DOHH2 (cell line): ENCODE results near the gene ARID1B.

Experiments used
- H3F3A ChIP-seq: fragments of 200-600 bp; sonication (generic), shearing (Covaris generic); 2 replicates; pipeline ENCODE4 v1.6.0; 2016; ENCODE audit warnings: antibody characterized with exemption, mild to moderate bottlenecking; ENCODE audit not compliant: control insufficient read depth, insufficient read depth
- H3K27ac ChIP-seq: fragments of 200-600 bp; sonication (generic); 2 replicates; pipeline ENCODE4 v1.5.1; 2014; ENCODE audit warnings: low read depth, mild to moderate bottlenecking, low read length, moderate library complexity
- H3K27me3 ChIP-seq: fragments of 200-600 bp; sonication (generic); 2 replicates; pipeline ENCODE4 v1.6.1; 2014; ENCODE audit warnings: mild to moderate bottlenecking, low read length, mixed read lengths; ENCODE audit not compliant: control insufficient read depth
- H3K36me3 ChIP-seq: fragments of 200-600 bp; sonication (generic); 2 replicates; pipeline ENCODE4 v1.6.1; 2014; ENCODE audit warnings: mild to moderate bottlenecking, low read length, moderate library complexity, mixed read lengths; ENCODE audit not compliant: control insufficient read depth
- H3K4me1 ChIP-seq: fragments of 200-600 bp; sonication (generic); 2 replicates; pipeline ENCODE4 v1.6.1; 2014; ENCODE audit warnings: mild to moderate bottlenecking, low read length, mixed read lengths; ENCODE audit not compliant: control insufficient read depth
- H3K4me2 ChIP-seq: fragments of 200-600 bp; sonication (generic); 2 replicates; pipeline ENCODE4 v1.6.0; 2014; ENCODE audit warnings: mild to moderate bottlenecking, low read length, moderate library complexity
- H3K4me3 ChIP-seq: fragments of 200-600 bp; sonication (generic); 2 replicates; pipeline ENCODE4 v1.5.1; 2014; ENCODE audit warnings: mild to moderate bottlenecking, low read length, mixed read lengths
- H3K79me2 ChIP-seq: fragments of 200-600 bp; sonication (generic); 2 replicates; pipeline ENCODE4 v1.6.1; 2014; ENCODE audit warnings: mild to moderate bottlenecking, low read length, mixed read lengths; ENCODE audit not compliant: control insufficient read depth
- H3K9me2 ChIP-seq: fragments of 200-600 bp; sonication (generic); replicated peaks from 2 replicates; pipeline ENCODE4 v1.6.1; 2014; ENCODE audit warnings: mild to moderate bottlenecking, low read length, mixed read lengths; ENCODE audit not compliant: control insufficient read depth
- H3K9me3 ChIP-seq: fragments of 200-600 bp; sonication (generic); 2 replicates; pipeline ENCODE4 v1.6.1; 2014; ENCODE audit warnings: antibody characterized with exemption, low read length, mixed read lengths; ENCODE audit not compliant: control insufficient read depth, insufficient read depth
- H4K20me1 ChIP-seq: fragments of 200-600 bp; sonication (generic); 2 replicates; pipeline ENCODE4 v1.6.0; 2014; ENCODE audit warnings: low read depth, mild to moderate bottlenecking, antibody characterized with exemption, low read length, moderate library complexity; ENCODE audit not compliant: control insufficient read depth, insufficient read depth
- CTCF ChIP-seq: fragments of 200-600 bp; sonication (generic); IDR thresholded peaks from one replicate; pipeline ENCODE4 v1.5.1; 2014; ENCODE audit warnings: antibody characterized with exemption, mild to moderate bottlenecking, low read depth, low read length; ENCODE audit not compliant: poor library complexity, severe bottlenecking
- EZH2phosphoT487 ChIP-seq: fragments of 200-600 bp; sonication (generic); IDR thresholded peaks from 2 replicates; pipeline ENCODE4 v1.6.1; 2017; ENCODE audit warnings: borderline replicate concordance, mild to moderate bottlenecking, antibody characterized with exemption, low read length, moderate library complexity, mixed read lengths

The ARID1B gene

GRCh38 chr6:156972145-156972544, 195.0 kb downstream of the ARID1B start:
- Histone ChIP-seq H4K20me1 (peaks cover 19% of the 10 kb centered on the region; the same call in 1 of the 2 replicates), H3F3A (no peaks in the 10 kb centered on the region; the same call in 1 of the 2 replicates), H3K9me2 (no peaks in the 10 kb centered on the region), H3K9me3 (no peaks in the 10 kb centered on the region), H3K79me2 (peaks cover 95% of the 10 kb centered on the region), H3K4me1 (peaks cover 53% of the 10 kb centered on the region), H3K4me3 (no peak overlapping the region), H3K4me2 (no peak overlapping the region), H3K27me3 (no peaks in the 10 kb centered on the region), H3K36me3 (no peaks in the 10 kb centered on the region), H3K27ac (no peak overlapping the region)
- TF ChIP-seq CTCF = no peak
- no peak for TF ChIP-seq EZH2phosphoT487

- peak overlapping the region; percentile 28 for H3K4me2 ChIP-seq
- no peak overlapping the region for H3K27ac ChIP-seq
Observed at GRCh38 chr6:156974830-156975261, 197.7 kb downstream of the ARID1B start.

GRCh38 chr6:156975414-156975813, 198.2 kb downstream of the ARID1B start:
- peak overlapping the region; percentile 28 for H3K4me2 ChIP-seq
- peaks cover 27% of the 10 kb centered on the region for H4K20me1 ChIP-seq
- no peaks in the 10 kb centered on the region for H3K27me3 ChIP-seq
- peaks cover 100% of the 10 kb centered on the region for H3K79me2 ChIP-seq
- TF ChIP-seq EZH2phosphoT487 = no peak
- TF ChIP-seq CTCF = no peak
- 0 out of 2 replicates have a peak, but pooled peaks cover 2% of the 10 kb centered on the region for H3F3A ChIP-seq
- H3K27ac ChIP-seq = no peak overlapping the region
- no peaks in the 10 kb centered on the region for H3K9me2 ChIP-seq
- no peaks in the 10 kb centered on the region for H3K36me3 ChIP-seq
- H3K4me1 ChIP-seq = peaks cover 59% of the 10 kb centered on the region
- H3K9me3 ChIP-seq = no peaks in the 10 kb centered on the region
- H3K4me3 ChIP-seq = peak overlapping the region; percentile 4; the same call in 1 of the 2 replicates

More at GRCh38 chr6:156974830-156975261, 197.7 kb downstream of the ARID1B start:
- Histone ChIP-seq H3F3A (0 out of 2 replicates have a peak, but pooled peaks cover 2% of the 10 kb centered on the region), H3K79me2 (peaks cover 97% of the 10 kb centered on the region), H3K9me3 (no peaks in the 10 kb centered on the region), H3K9me2 (no peaks in the 10 kb centered on the region), H3K4me1 (peaks cover 59% of the 10 kb centered on the region), H3K36me3 (no peaks in the 10 kb centered on the region), H3K27me3 (no peaks in the 10 kb centered on the region), H4K20me1 (peaks cover 27% of the 10 kb centered on the region), H3K4me3 (peak overlapping the region; percentile 4; the same call in 1 of the 2 replicates)
- no peak for TF ChIP-seq EZH2phosphoT487
- TF ChIP-seq CTCF = no peak
